HepG2 (cell line): Measurements from ENCODE around the gene PCGF5. TPM values are rescaled to one million over a fixed set of nuclear protein-coding genes. Genes with fewer than 3 reads are reported as not detected.

Source experiments
- ERF ChIP-seq: IDR thresholded peaks from 2 replicates; pipeline ENCODE4 v1.6.1; 2018; ENCODE audit warnings: missing biosample characterization, missing genetic modification reagents
- FOSL2 ChIP-seq: sonication (generic); formaldehyde crosslinking; IDR thresholded peaks from 2 replicates; pipeline ENCODE4 v1.4.0; 2020; ENCODE audit warnings: missing genetic modification reagents
- FOXA3 ChIP-seq: IDR thresholded peaks from 2 replicates; pipeline ENCODE4 v1.6.1; 2016; ENCODE audit warnings: missing genetic modification reagents, missing compliant biosample characterization
- GATAD2A ChIP-seq: IDR thresholded peaks from 2 replicates; pipeline ENCODE4 v1.6.1; 2016
- MYC ChIP-seq: sonication (generic); formaldehyde crosslinking; IDR thresholded peaks from 2 replicates; pipeline ENCODE4 v1.9.0; 2021; ENCODE audit warnings: missing genetic modification reagents, borderline replicate concordance
- NBN ChIP-seq: fragments of 450-650 bp; conservative IDR thresholded peaks from 2 replicates; pipeline ENCODE4 v1.6.1; 2017
- PLSCR1 ChIP-seq: sonication (generic); formaldehyde crosslinking; IDR thresholded peaks from 2 replicates; pipeline ENCODE4 v1.5.0; 2020; ENCODE audit warnings: missing genetic modification reagents, mild to moderate bottlenecking, borderline replicate concordance
- PRDM15 ChIP-seq: sonication (generic); formaldehyde crosslinking; IDR thresholded peaks from 2 replicates; pipeline ENCODE4 v1.4.0; 2020; ENCODE audit warnings: missing genetic modification reagents
- SAP130 ChIP-seq: IDR thresholded peaks from 2 replicates; pipeline ENCODE4 v1.6.1; 2016; ENCODE audit warnings: low read depth
- SYNCRIP ChIP-seq: fragments of 200-400 bp; formaldehyde crosslinking; IDR thresholded peaks from 2 replicates; pipeline ENCODE4 v1.6.1; 2018; ENCODE audit warnings: mild to moderate bottlenecking, low read depth, low read length; ENCODE audit not compliant: insufficient read depth
- TAF1 ChIP-seq: sonication (generic); formaldehyde crosslinking; IDR thresholded peaks from 2 replicates; pipeline ENCODE4 v1.4.0; 2020; ENCODE audit warnings: missing genetic modification reagents
- TEAD3 ChIP-seq: optimal IDR thresholded peaks from 2 replicates; pipeline ENCODE3; 2016; ENCODE audit warnings: borderline replicate concordance
- TEF ChIP-seq: sonication (generic); formaldehyde crosslinking; IDR thresholded peaks from 2 replicates; pipeline ENCODE4 v1.5.0; 2020; ENCODE audit warnings: missing genetic modification reagents
- WIZ ChIP-seq: sonication (generic); formaldehyde crosslinking; IDR thresholded peaks from 2 replicates; pipeline ENCODE4 v1.5.1; 2020; ENCODE audit warnings: mild to moderate bottlenecking, missing genetic modification reagents
- ZBTB2 ChIP-seq: sonication (generic); formaldehyde crosslinking; IDR thresholded peaks from 2 replicates; pipeline ENCODE4 v1.8.0; 2022; ENCODE audit warnings: low read depth, missing genetic modification reagents
- ZBTB3 ChIP-seq: sonication (generic); formaldehyde crosslinking; IDR thresholded peaks from 2 replicates; pipeline ENCODE4 v1.4.0; 2020; ENCODE audit warnings: low read depth, mild to moderate bottlenecking, moderate library complexity, missing genetic modification reagents, borderline replicate concordance
- ZC3H4 ChIP-seq: sonication (generic); formaldehyde crosslinking; IDR thresholded peaks from 2 replicates; pipeline ENCODE4 v1.4.0; 2020; ENCODE audit warnings: missing genetic modification reagents, borderline replicate concordance
- ZHX1 ChIP-seq: sonication (generic); formaldehyde crosslinking; IDR thresholded peaks from 2 replicates; pipeline ENCODE4 v1.8.1; 2022; ENCODE audit warnings: low read depth, mild to moderate bottlenecking, missing genetic modification reagents
- ZMYM4 ChIP-seq: sonication (generic); formaldehyde crosslinking; IDR thresholded peaks from 2 replicates; pipeline ENCODE4 v1.8.1; 2023; ENCODE audit warnings: mild to moderate bottlenecking, missing genetic modification reagents
- ZNF264 ChIP-seq: sonication (generic); formaldehyde crosslinking; IDR thresholded peaks from 2 replicates; pipeline ENCODE4 v1.4.0; 2020; ENCODE audit warnings: missing genetic modification reagents
- ZNF292 ChIP-seq: sonication (generic); formaldehyde crosslinking; IDR thresholded peaks from 2 replicates; pipeline ENCODE4 v1.8.1; 2022; ENCODE audit warnings: mild to moderate bottlenecking, low read depth, missing genetic modification reagents, borderline replicate concordance
- ZNF616 ChIP-seq: sonication (generic); formaldehyde crosslinking; IDR thresholded peaks from 2 replicates; pipeline ENCODE4 v1.5.0; 2020; ENCODE audit warnings: low read depth, mild to moderate bottlenecking, missing genetic modification reagents
- ZNF713 ChIP-seq: sonication (generic); formaldehyde crosslinking; IDR thresholded peaks from 2 replicates; pipeline ENCODE4 v1.4.0; 2020; ENCODE audit warnings: mild to moderate bottlenecking, missing genetic modification reagents
- polyA plus RNA-seq, 8 experiments: library from polyadenylated mRNA; depleted of rRNA in 3 of 8; stranded (reverse) in 7 of 8; unstranded in 1 of 8; fragments of >200 nt; fragmentation: Illumina TruSeq in 4 of 8; extraction: Trizol in 4 of 8; gene quantifications; 2 replicates each; pipeline versions ENCODE4 v1.2.1 to v1.2.3, GENCODE V29; 2011 to 2016; ENCODE audit warnings: low read depth in 4 of 8, missing spikeins in 1 of 8, mixed read lengths in 1 of 8; ENCODE audit not compliant: insufficient read depth in 1 of 8
- total RNA-seq, 5 experiments: library from RNA; depleted of rRNA; stranded (reverse); fragments of >200 nt; fragmentation: Illumina TruSeq; extraction: Trizol; gene quantifications; 2 replicates each; pipeline ENCODE4 v1.2.3, GENCODE V29; 2016; ENCODE audit warnings: low read depth in 1 of 5

The PCGF5 gene
- total and polyA plus RNA-seq, 2 of the 13 experiments (the other 11 are each of a cell fraction or from before 2014, with no cell fraction given), result 61.3 to 138 TPM

GRCh38 chr10:91206427-91206826 is 14.0 kb upstream of the PCGF5 start (continued):
- TF ChIP-seq PLSCR1 (CRISPR knock-in tag), result no peak
- TF ChIP-seq PRDM15 (CRISPR knock-in tag), result no peak
- TF ChIP-seq ZHX1 (CRISPR knock-in tag), result no peak
- 0 out of 2 replicates have a peak, but pooled peaks have one; percentile 22 for TF ChIP-seq GATAD2A (CRISPR knock-in tag)
- no peak for TF ChIP-seq SYNCRIP
- no peak for TF ChIP-seq NBN
- no peak for TF ChIP-seq WIZ (CRISPR knock-in tag)
- no peak for TF ChIP-seq TAF1 (CRISPR knock-in tag)
- TF ChIP-seq ZMYM4 (CRISPR knock-in tag), result 0 out of 2 replicates have a peak, but pooled peaks have one; percentile 20
- 0 out of 2 replicates have a peak, but pooled peaks have one; percentile 34 for TF ChIP-seq ZNF292 (CRISPR knock-in tag)
- no peak for TF ChIP-seq FOSL2
- peak; percentile 64 for TF ChIP-seq TEAD3 (CRISPR knock-in tag)
- peak; percentile 89; the same call in 1 of the 2 replicates for TF ChIP-seq TEF (CRISPR knock-in tag)
- no peak for TF ChIP-seq ZBTB3
- no peak for TF ChIP-seq ZBTB2
- TF ChIP-seq ZNF264 (CRISPR knock-in tag), result no peak
- TF ChIP-seq FOXA3 (CRISPR knock-in tag), result no peak
- no peak for TF ChIP-seq ZNF616 (CRISPR knock-in tag)
- no peak for TF ChIP-seq ZC3H4 (CRISPR knock-in tag)
- TF ChIP-seq MYC (CRISPR knock-in tag), result no peak
- no peak for TF ChIP-seq ERF
- no peak for TF ChIP-seq ZNF713 (CRISPR knock-in tag)
- peak; percentile 19; the same call in 1 of the 2 replicates for TF ChIP-seq SAP130 (CRISPR knock-in tag)
